Measurements from ENCODE around the gene EIF4A2. TPM values are rescaled to one million over a fixed set of nuclear protein-coding genes. Genes with fewer than 3 reads are reported as not detected.
A peak's percentile ranks its signal among the peaks of the same experiment; 100 is the strongest.

Gene EIF4A2
- total RNA-seq, 1 donor from 2014 or later = 574 TPM

DNA sequence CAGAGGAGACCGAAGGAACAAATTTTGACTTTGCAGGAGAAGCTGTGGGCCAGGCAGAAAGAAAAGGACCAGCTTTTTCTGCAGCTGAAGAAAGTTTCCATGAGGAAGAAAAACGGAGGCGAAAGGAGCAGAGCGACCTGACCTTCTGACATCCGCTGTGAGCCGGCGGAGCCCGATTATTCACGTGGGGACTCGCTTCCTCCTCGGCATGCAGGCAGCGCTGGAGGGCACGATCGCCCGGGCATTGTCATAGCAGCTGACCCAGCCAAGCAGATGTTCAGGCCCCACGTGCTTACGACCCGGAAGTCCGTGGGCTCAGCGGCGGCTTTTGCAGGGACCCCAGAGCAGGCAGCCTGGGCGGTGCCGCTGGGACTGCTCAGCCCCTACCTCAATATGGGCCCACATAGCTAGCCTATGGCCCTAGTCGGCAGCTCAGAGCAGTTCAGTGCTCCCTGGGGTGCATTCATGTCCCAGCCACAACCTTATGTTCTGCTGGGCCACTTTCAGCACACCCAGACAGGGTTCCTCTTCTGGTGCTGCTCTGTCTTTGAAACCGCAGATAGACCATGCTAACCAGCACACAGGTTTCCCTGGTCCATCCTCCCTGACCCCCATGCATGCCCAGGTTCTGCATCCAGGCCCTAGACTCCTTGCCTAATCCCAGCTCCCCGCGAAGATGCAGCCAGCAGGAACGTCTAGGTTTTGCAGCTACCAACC lies 10.5 kb upstream of the EIF4A2 start:
- Mint-ChIP-seq H3K9me3 (no peaks in the 10 kb centered on the region), H3K36me3 (ENCODE audit: low read depth) (peaks cover 3% of the 10 kb centered on the region), H3K27ac (peak overlapping the region; percentile 96), H3K4me3 (peak overlapping the region; percentile 96), H3K4me1 (peaks cover 23% of the 10 kb centered on the region), H3K27me3 (no peaks in the 10 kb centered on the region)
- DNase-seq = peak; percentile 67
- POLR2A ChIA-PET = interaction anchor here (0.6 to 5.2 kb wide), 17 partner anchors 10 to 835 kb away, joined by 3 to 258 read pairs (median 4); partner anchors contain the start of genes DNAJB11, EIF4A2, RPL39L and TBCCD1
- TF ChIP-seq, protein P1, sequence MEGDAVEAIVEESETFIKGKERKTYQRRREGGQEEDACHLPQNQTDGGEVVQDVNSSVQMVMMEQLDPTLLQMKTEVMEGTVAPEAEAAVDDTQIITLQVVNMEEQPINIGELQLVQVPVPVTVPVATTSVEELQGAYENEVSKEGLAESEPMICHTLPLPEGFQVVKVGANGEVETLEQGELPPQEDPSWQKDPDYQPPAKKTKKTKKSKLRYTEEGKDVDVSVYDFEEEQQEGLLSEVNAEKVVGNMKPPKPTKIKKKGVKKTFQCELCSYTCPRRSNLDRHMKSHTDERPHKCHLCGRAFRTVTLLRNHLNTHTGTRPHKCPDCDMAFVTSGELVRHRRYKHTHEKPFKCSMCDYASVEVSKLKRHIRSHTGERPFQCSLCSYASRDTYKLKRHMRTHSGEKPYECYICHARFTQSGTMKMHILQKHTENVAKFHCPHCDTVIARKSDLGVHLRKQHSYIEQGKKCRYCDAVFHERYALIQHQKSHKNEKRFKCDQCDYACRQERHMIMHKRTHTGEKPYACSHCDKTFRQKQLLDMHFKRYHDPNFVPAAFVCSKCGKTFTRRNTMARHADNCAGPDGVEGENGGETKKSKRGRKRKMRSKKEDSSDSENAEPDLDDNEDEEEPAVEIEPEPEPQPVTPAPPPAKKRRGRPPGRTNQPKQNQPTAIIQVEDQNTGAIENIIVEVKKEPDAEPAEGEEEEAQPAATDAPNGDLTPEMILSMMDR (IDR thresholded peaks at IDR 0.05) = no peak
- CTCF ChIA-PET = interaction anchor here (0.9 to 2.1 kb wide), 3 partner anchors 11 to 156 kb away, joined by 3 to 8 read pairs (median 7); partner anchors contain the start of gene EIF4A2
- ATAC-seq (ENCODE audit: low read depth) = peak; percentile 94
- intact Hi-C loops (cut with micrococcal nuclease) = loop anchor here (1.0 kb wide), 2 partner anchors 10 to 33 kb away; partner anchors contain the start of genes EIF4A2 and RFC4

GRCh38 chr3:186775999-186776398 lies 7.4 kb upstream of the EIF4A2 start:
- Mint-ChIP-seq H3K27ac (no peak overlapping the region), H3K27me3 (no peaks in the 10 kb centered on the region), H3K36me3 (ENCODE audit: low read depth) (peaks cover 3% of the 10 kb centered on the region), H3K4me1 (peaks cover 23% of the 10 kb centered on the region), H3K4me3 (no peak overlapping the region), H3K9me3 (no peaks in the 10 kb centered on the region)
- POLR2A ChIA-PET = no interaction called here
- intact Hi-C loops (cut with micrococcal nuclease) = no loop called here
- TF ChIP-seq, protein P1 (IDR thresholded peaks at IDR 0.05) = no peak
- CTCF ChIA-PET = no interaction called here
- DNase-seq (no peak), ATAC-seq (ENCODE audit: low read depth) (no peak)

GRCh38 chr3:186779204-186779603 lies 4.2 kb upstream of the EIF4A2 start:
- DNase-seq = no peak
- Mint-ChIP-seq H3K36me3 (ENCODE audit: low read depth) (peaks cover 15% of the 10 kb centered on the region), H3K4me1 (peaks cover 14% of the 10 kb centered on the region), H3K27ac (no peak overlapping the region), H3K27me3 (no peaks in the 10 kb centered on the region), H3K4me3 (no peak overlapping the region), H3K9me3 (no peaks in the 10 kb centered on the region)
- TF ChIP-seq, protein P1 (IDR thresholded peaks at IDR 0.05) = no peak
- ChIA-PET POLR2A (interaction anchor here (0.6 kb wide), 1 partner anchor 11 kb away, joined by 3 read pairs; no protein-coding TSS in a partner anchor), CTCF (no interaction called here)
- ATAC-seq (ENCODE audit: low read depth) = no peak
- intact Hi-C loops (cut with micrococcal nuclease) = no loop called here

GRCh38 chr3:186782542-186783057 lies 777 bp upstream of the EIF4A2 start:
- peak overlapping the region; percentile 98 for H3K4me3 Mint-ChIP-seq
- ATAC-seq (ENCODE audit: low read depth) (no peak), DNase-seq (no peak)
- POLR2A ChIA-PET = interaction anchor here (0.6 to 6.0 kb wide), 41 partner anchors 10 to 1197 kb away, joined by 3 to 258 read pairs (median 8); partner anchors contain the start of genes DGKG, DNAJB11, ETV5 and HRG
- no peaks in the 10 kb centered on the region for H3K27me3 Mint-ChIP-seq
- H3K36me3 Mint-ChIP-seq (ENCODE audit: low read depth) = peaks cover 49% of the 10 kb centered on the region
- CTCF ChIA-PET = interaction anchor here (1.1 to 1.8 kb wide), 2 partner anchors 10 to 45 kb away, joined by 3 to 7 read pairs; no protein-coding TSS in a partner anchor
- H3K9me3 Mint-ChIP-seq = no peaks in the 10 kb centered on the region
- intact Hi-C loops (cut with micrococcal nuclease) = loop anchor here (1.0 to 10.0 kb wide), 10 partner anchors 10 to 844 kb away; partner anchors contain the start of genes DNAJB11, ETV5, RFC4 and ST6GAL1
- H3K4me1 Mint-ChIP-seq = peaks cover 42% of the 10 kb centered on the region
- peak overlapping the region; percentile 99 for H3K27ac Mint-ChIP-seq
- TF ChIP-seq, protein P1 (IDR thresholded peaks at IDR 0.05) = no peak
